NCI-H774 (cell line): ENCODE data around the gene PSMD12.
"Not testable (repeated sequence)": the region's sequence is repeated elsewhere in the genome, so short reads cannot be mapped to it uniquely, and the experiment has no call there.

Source experiments
- DNase-seq: peaks from one replicate; lab custom pipeline; 2025; lab: John Stamatoyannopoulos, UW

The PSMD12 gene

GRCh38 chr17:67305446-67306235, 60.7 kb downstream of the PSMD12 start:
- DNase-seq, result not testable (repeated sequence)

DNA sequence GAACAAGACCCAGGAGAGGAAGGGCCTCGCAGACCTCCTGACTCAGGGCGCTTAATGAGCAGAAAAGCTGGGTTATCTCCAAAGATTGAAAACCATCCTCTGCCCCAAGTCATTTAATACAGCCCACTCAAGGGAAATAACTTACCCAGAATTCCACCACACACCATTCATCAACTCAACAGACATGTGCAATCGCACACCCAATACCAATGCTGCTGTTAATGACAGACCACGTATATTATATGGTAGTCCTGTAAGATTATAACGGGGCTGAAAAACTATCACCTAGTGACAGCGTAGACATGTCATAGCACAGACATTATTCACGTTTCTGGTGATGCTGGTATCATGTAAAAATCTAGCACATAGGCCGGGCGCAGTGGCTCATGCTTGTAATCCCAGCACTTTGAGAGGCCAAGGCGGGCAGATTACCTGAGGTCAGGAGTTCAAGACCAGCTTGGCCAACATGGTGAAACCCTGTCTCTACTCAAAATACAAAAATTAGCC, 68.9 kb downstream of the PSMD12 start:
- no peak for DNase-seq

GRCh38 chr17:67294451-67295199, 71.8 kb downstream of the PSMD12 start:
- no peak for DNase-seq

- peak; percentile 46 for DNase-seq
These were observed 72.8 kb downstream of the PSMD12 start for GRCh38 chr17:67293251-67294203.

DNA sequence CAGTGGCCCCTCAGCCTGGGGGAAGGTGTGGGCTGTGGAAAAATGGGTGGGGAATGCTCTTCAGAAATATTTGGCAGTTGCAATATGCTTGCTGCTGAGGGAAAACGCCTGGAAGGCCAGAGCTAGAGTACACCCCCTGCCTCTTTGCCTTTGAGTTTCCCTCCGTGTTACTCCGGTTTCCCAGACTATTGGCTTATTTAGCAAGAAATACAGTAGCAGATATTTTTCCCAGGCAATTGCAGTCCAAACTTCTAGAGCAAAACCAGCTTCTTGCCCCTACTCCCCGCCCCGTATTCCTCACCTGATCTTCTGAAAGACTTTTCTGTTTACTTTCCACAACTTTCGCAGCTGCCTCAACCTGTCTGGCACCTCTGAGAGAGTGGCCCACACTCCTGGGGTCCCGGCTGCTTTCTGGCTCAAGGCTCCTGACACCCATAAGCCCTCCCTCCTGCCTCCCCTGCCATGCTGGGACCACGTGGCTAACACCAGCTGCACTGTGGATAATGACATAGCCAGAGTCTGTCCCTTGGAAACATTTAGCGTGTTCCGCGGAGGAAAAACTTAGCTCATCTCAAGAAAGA, 75.6 kb downstream of the PSMD12 start:
- no peak for DNase-seq

DNA sequence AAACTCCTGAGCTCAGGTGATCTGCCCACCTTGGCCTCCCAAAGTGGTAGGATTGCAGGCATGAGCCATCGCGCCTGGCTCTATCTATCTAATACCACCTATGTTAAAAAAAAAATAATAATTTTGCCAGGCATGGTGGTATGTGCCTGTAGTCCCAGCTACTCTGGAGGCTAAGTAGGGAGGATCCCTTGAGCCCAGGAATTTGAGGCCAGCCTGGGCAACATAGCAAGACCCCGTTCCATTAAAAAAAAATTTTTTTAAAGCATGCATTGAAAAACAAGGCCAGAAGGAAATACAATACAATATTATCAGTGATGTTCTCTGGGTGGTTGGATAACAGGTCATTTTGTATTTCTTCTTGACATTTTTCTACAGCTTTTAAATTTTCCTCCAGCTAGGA, 76.1 kb downstream of the PSMD12 start:
- no peak for DNase-seq

- no peak for DNase-seq
These were observed 77.0 kb downstream of the PSMD12 start for GRCh38 chr17:67289181-67289876.
